Right lung (tissue), 5 donors: ENCODE data around the gene SEL1L3. TPM values are rescaled to one million over a fixed set of nuclear protein-coding genes. Genes with fewer than 3 reads are reported as not detected.
A peak's percentile ranks its signal among the peaks of the same experiment; 100 is the strongest.

Experiments used
- DNase-seq, 2 donors: peaks; one replicate each; pipeline ENCODE4 v3.0.0-alpha.2; 2013
- polyA plus RNA-seq, 5 donors: library from polyadenylated mRNA; unstranded; fragments of 120-200 nt; gene quantifications; one replicate each; pipeline versions ENCODE4 v1.2.1 to v1.2.3, GENCODE V29; 2013; ENCODE audit warnings: inconsistent platforms in 1 of 5, low replicate concordance in 1 of 5; ENCODE audit not compliant: insufficient read length in 5 of 5, insufficient read depth in 1 of 5

SEL1L3 gene
- polyA plus RNA-seq, 5 donors, result 84.6 to 182 (median 136) TPM

DNA sequence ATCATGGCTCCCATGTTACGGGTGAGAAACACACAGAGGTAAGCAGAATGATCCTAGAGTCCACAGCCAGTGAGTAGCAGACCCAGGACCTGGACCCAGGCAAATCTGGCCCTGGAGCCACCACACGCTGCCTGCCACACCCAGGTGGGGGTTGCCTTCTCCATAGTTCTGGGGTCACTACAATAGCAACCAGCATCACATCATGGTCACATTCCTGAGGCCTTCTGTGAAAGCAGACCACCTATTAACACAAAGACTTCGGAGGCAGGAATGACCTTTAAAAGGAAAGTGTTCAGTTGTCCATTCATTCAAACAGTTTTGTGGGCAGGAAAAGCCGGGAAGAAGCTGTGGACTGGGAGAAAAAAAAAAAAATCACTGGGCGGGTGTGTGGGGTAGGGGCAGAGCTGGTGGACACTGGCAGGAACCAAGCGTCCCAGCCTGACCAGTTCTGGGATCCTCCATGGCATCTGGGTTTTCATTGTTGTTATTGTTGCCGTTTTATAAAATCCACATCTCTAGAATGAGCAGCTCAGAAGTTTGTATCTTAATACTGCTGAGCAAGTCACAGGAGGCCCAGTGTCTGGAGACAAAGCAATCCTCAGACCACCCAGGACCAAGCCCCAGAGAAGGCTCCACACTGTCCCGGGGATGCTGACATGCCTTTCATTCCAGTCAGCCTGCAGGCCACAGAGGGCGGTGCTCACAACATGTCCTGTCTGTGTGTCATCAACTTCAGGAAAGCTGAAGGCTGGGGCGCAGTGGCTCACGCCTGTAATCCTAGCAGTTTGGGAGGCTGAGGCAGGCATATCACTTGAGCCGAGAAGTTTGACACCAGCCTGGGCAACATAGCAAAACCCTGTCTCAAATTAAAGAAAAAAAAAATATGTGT lies 67.0 kb downstream of the SEL1L3 start:
- DNase-seq, result no peak

DNA sequence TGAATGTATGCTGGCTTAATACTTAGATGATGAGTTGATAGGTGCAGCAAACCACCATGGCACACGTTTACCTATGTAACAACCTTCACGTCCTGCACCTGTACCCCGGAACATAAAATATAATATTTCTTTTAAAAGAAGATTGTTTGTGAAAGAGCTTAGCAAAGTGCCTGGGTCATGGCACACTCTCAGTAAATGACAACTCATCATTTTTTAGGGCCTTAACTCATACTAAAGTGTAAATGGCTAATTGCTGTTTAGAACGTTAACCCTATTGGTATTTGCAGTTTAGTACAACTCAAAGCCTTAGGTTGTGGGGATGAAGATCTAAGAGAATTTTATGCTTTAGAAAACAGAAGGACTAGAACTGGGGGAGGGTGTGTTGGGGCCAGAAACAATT lies 67.7 kb downstream of the SEL1L3 start:
- DNase-seq, result no peak

DNA sequence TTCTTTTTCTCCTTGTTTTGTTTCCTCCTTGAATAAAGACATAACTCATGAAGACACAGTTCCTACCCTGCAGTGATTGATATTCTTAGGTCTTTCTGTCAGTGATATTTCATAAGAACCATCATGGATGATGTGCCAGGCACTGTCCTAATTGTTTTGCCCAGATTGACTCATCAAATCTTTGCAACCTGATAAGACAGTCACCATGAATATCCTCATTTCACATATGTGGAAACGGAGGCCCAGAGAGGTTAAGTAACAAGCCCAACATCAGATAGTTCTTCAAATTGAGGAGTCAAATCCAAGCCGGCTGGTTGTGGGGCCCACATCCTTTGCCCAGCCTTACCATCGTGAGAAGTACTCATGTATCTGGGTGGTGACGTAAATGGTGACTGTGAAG lies 69.9 kb downstream of the SEL1L3 start:
- no peak for DNase-seq

DNA sequence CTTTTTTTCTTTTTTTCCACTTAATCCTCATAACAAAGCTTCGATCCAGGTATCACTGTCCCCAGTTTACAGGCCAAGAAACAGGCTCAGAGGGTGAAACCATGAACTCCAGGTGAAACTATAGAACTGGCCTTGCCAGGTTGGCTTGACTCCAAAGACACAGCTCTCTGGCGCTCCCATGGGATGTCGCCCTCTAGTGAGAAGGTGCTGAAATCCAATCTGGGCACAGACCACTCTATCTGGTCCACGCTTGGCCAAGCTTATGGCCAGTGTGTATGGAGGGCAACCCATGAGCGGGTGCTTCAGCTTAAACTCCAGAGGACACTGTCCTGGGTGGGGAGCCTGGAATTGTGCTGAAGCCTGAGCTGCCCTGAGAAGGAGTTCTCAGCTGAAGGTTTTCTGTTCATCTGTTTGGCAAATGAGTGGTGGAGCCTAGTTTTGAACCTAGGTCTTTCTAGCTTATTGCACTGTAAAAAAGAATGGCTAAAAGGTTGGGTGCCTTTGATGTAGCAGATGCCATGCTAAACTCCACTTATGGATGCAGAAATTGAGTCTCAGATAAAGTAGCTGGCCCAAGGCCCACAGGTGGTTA lies 70.5 kb downstream of the SEL1L3 start:
- DNase-seq, result no peak

DNA sequence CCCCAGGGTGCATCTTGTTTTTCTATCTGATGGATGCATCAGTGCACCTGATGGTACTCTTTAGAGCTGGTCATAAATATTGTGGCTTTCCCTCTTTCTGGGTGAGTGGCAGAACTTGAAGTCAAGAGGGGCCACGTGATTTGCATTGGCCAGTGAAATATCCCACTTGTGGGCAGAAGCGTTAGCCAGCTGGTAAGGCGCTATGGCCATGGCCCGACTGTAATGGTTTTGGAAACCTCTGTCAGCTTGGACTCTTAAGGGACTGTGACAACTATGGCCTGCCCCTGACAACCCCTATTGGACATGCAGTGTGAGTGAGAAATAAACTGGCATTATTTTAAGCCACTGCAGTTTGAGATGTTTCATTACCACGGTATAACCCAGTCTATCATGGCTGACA lies 72.8 kb downstream of the SEL1L3 start:
- no peak for DNase-seq

GRCh38 chr4:25788703-25789238 lies 74.0 kb downstream of the SEL1L3 start:
- no peak for DNase-seq

DNA sequence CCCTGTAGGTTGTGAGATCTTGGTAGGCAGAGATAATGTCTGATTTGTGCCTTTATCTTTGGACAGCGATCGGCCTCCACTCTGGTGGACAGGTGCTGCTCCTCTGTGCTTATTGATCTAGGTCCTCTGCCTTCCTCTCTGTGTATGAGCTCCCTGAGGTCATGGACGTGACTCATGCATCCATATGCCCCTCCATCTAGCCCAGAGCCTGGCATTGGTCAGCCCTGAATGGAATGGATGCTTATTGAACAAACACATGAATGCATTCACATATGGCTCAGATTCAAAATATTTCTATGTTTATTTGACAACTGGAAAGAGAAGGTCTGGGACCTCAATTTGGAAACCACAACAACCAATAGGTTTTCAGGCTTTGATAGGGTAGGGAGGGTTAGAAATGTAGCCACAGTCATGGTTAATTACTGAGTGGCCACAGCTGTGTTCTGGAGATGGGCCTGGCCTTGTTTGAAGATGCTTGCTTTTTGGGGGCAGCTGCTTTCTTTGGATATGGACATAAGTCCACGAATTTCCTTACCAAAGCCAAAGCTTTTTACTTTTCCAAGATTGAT lies 76.2 kb downstream of the SEL1L3 start:
- no peak for DNase-seq

DNA sequence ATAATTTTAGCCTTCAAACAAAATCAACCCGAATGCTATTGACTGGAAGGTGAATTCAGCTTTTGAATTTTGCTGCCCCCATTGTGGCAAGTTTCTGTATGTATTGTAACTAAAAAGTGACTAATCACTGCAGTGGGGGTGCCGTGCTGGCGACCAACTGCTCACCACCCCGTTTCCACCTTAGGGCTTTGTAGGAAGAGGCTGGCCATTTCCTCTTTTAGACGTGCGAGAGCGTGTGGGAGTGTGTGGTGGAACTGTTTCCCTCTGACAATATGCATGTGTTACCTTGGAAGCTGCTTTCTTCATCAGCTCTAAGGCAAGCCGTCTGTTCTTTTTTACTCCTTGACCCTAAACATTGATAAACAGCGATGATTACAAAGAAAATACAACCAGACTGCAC lies 78.8 kb downstream of the SEL1L3 start:
- no peak for DNase-seq

DNA sequence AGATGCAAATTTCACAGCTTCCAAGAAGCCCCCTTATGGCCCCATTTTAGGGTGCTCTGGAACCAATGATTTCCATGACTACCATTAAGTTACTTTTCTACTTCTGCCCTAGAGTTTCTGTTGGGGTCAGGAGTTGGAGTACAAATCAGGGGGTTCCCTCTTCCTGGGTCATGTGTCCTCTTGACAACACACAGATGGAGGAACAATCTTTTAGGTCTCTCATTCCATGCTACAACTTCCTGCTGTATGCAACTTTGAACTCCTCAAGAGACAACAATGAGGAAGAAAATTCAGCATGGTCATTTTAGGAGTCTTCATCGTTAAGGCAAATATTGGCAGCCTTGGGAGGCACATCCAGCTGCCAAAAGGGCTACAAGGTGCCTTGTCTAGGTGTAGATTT lies 79.7 kb downstream of the SEL1L3 start:
- no peak for DNase-seq

- DNase-seq, result no peak
Measured at GRCh38 chr4:25782482-25782881, 80.3 kb downstream of the SEL1L3 start.

DNA sequence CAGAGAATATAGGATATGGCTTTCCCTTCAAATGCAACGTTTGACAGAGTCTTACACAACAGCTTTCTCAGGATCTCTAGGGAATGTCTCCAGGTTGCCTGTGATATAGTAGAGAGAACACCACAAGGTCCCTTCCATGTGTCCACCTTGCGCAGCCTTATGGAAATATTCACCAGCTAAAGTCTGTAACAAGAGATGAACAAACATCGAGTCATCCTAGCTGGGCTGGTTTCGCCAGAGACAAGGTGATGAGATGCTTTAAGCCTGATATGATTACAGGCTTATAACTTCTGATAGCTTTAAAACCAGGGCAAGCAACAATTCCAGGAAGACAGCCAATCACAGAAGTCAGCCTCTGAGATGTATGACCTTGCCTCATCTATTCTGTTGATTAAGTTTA lies 83.8 kb downstream of the SEL1L3 start:
- DNase-seq, result no peak

- no peak for DNase-seq
Measured at GRCh38 chr4:25776795-25777194, 86.0 kb downstream of the SEL1L3 start.

- DNase-seq, result no peak
Measured at GRCh38 chr4:25775166-25775565, 87.6 kb downstream of the SEL1L3 start.

DNA sequence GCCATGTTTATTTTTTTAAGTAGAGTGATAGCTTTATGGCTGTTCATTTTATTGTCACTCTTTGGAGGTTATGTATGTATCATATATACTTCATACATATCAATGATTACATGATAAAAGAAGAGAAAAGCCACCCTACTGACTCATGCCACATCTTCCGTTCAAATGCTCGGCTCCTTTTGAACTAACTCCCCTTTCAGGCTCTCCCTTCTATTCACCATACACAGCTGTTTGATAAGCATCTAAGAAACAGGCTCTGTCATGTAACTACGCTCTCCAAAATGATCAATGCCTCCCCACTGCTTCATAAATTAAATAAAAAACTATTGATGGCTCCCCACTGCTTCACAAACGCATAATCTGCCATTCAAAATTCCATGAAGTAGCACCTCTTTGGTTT lies 89.4 kb downstream of the SEL1L3 start:
- DNase-seq, result no peak

DNA sequence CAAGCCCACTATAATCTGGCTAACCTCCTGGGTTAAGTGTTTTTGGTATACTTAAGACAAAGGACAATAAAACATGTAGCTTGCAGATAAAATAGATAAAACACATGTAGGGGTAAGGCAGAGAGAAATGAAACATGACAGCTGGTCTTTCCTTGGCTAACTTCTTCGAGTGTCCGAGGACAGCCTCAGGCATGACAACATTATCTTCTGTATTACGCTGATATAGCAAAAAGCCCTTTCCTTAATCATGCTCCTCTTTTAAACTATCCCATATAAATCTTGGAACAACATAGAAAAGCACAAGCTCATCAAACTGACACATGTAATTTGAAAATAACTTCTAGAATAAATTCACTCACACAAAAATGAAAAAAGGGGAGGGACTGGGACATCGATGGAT lies 91.1 kb downstream of the SEL1L3 start:
- DNase-seq, result no peak

DNA sequence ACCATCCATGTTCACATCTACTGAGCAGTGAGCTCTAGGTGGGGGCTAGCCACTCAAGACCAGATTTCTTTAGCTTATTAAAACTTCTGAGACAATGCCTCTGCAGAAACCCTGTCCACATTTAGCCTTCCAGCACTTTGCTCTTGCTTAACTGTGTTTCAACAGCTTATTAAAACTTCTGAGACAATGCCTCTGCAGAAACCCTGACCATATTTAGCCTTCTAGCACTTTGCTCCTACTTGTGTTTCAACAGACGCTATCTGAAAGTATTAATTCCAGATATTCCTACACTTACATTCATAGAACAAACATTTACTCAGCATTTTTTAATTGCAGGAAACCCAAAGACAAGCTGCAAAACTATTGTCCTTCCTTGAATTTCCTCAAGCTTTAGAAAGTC lies 91.9 kb downstream of the SEL1L3 start:
- peak in 1 of 2 donors; percentile 22 for DNase-seq

- DNase-seq, result no peak
Measured at GRCh38 chr4:25769251-25769650, 93.5 kb downstream of the SEL1L3 start.

DNA sequence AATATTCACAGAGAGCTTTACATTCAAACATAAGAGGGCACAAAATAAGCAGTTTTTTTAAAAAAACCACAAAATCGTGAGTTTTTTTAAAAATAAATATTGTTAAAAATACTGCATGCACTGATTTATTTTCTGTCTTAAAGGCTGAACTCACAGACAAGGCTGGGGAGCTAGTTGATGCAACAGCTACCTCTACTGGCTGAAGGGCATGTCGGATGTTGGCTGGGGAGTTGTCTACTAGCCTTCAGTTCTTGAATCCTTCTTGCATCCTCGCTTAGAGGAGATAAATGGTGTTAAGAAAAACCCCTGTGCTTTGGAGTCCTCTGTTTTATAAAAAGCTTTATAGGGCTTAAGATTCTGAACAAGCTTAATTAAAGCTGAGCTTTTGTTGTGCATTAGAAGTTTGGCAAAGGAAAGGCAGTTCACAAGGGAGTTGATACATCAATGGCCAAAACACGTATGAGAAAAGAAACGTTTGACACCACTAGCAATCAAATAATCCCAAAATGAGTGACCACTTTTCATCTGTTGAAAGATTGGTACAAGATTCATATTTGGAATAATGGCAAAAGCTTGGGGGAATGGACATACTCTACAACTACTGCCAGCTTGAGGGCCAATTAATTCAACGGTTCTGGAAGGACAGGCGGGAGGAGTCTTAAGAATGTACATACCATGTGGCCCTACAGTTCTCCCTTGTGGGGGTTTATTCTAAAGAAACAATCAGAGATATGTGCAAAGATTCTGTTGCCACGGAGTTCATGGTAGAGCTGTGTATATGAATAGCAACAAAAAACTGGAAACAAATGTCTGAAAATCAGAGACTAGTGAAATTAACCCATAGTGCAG lies 94.7 kb downstream of the SEL1L3 start:
- DNase-seq, result peak; percentile 32 to 65

DNA sequence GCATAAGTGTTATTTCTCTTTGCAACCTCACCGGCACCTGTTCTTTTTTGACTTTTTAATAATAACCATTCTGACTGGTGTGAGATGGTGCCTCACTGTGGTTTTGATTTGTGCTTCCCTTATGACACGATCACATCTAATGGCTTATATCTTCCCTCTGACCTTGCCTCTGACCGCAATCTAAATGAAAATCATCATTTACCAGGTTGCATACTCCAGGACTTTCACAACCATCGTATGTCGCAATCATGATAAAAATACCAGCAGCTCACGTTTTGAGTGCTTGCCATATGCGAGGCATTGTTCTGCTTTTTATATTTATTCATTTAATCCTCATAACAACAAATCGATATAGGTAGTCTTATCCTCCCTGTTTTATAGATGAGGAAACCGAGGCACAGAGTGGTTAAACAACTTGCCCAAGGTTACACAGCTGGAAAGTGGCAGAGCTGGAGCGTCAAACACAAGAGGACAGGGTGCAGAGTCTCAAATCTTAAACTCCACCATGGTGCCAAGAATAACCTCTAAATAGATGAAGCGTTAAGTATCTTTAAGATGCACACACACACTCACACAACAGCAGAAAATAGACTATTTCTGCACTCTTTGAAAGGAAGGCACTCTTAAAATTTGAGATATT lies 102.2 kb downstream of the SEL1L3 start:
- no peak for DNase-seq

GRCh38 chr4:25760048-25760447 lies 102.7 kb downstream of the SEL1L3 start:
- no peak for DNase-seq

GRCh38 chr4:25759101-25759500 lies 103.7 kb downstream of the SEL1L3 start:
- no peak for DNase-seq
